ENCODE measurements around the gene MGAM2. TPM values are rescaled to one million over a fixed set of nuclear protein-coding genes. Genes with fewer than 3 reads are reported as not detected.

Gene MGAM2
- total RNA-seq, 1 experiment from 2014 or later, result not detected

Other genes with a start within 250 kb of the MGAM2 start
- gene OR9A4, start 195.3 kb upstream of the MGAM2 start, total RNA-seq (2014; rRNA removed), result not detected in 2 replicates
- gene CLEC5A, start 164.7 kb upstream of the MGAM2 start, total RNA-seq (2014; rRNA removed), result not detected in 2 replicates
- gene TAS2R38, start 137.9 kb upstream of the MGAM2 start, total RNA-seq (2014; rRNA removed), result not detected in 2 replicates
- 0.06 and 0.17 TPM in 2 replicates for gene MGAM, start 115.8 kb upstream of the MGAM2 start, total RNA-seq (2014; rRNA removed)
- gene PRSS58, start 146.3 kb downstream of the MGAM2 start, total RNA-seq (2014; rRNA removed), result not detected in 2 replicates

All from LHCN-M2 (cell line).